Activated CD4-positive, CD25-positive, alpha-beta regulatory T cell (primary cell): ENCODE data around the gene C1orf146.
"Not testable (repeated sequence)": the region's sequence is repeated elsewhere in the genome, so short reads cannot be mapped to it uniquely, and the experiment has no call there.

Experiments used
- DNase-seq, 4 experiments: peaks; one replicate each; lab custom pipeline; 2025; lab: John Stamatoyannopoulos, UW

The C1orf146 gene

DNA sequence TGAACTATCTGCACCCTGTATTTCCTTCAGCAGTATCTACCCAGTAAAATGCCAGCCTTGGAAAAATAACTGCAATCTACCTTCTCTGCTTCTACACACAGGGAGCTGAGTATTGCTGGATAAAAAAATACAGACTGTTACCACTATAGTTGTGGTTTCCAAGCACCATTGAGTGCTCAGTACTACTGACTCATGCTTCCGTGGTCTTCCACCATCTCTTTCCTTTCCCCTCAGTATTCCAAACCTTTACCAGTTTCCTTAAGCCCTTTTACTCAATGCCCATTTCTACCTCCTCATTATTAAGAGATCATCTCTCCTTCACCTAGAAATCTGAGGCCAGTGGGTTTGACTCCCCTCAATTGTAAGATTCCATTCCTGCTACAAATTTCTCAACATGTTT lies 57.2 kb downstream of the C1orf146 start:
- no peak for DNase-seq

GRCh38 chr1:92276082-92276481 lies 58.4 kb downstream of the C1orf146 start:
- DNase-seq: no peak

- DNase-seq: no peak
These were observed 59.5 kb downstream of the C1orf146 start for GRCh38 chr1:92277105-92277723.

GRCh38 chr1:92279781-92280180 lies 62.1 kb downstream of the C1orf146 start:
- DNase-seq: not testable (repeated sequence)

DNA sequence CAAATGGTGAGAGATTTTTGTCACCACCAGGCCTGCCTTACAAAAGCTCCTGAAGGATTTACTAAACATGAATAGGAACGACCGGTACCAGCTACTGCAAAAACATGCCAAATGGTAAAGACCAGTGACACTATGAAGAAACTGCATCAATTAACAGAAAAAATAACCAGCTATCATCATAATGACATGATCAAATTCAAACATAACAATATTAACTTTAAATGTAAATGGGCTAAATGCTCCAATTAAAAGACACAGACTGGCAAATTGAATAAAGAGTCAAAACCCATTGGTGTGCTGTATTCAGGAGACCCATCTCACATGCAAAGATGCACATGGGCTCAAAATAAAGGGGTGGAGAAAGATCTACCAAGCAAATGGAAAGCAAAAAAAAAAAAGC lies 63.7 kb downstream of the C1orf146 start:
- not testable (repeated sequence) for DNase-seq

GRCh38 chr1:92291372-92291999 lies 73.8 kb downstream of the C1orf146 start:
- no peak for DNase-seq
